ENCODE data around the gene IFIT5.
"Not testable (repeated sequence)": the region's sequence is repeated elsewhere in the genome, so short reads cannot be mapped to it uniquely, and the experiment has no call there.

The IFIT5 gene

GRCh38 chr10:89414146-89414878 is at the start of gene IFIT5:
Gene IFIT5 (plus strand): TSS chr10:89414568. CDS start chr10:89414799, 231 bp downstream.
- DNase-seq (ENCODE audit: low spot score): peak; percentile 72

- DNase-seq (ENCODE audit: low spot score): no peak
Measured at GRCh38 chr10:89367529-89367928, 46.8 kb upstream of the IFIT5 start.

GRCh38 chr10:89368129-89368528 is 46.2 kb upstream of the IFIT5 start:
- no peak for DNase-seq (ENCODE audit: low spot score)

- no peak for DNase-seq (ENCODE audit: low spot score)
Measured at GRCh38 chr10:89369156-89370105, 44.9 kb upstream of the IFIT5 start.

GRCh38 chr10:89371079-89371478 is 43.3 kb upstream of the IFIT5 start:
- no peak for DNase-seq (ENCODE audit: low spot score)

- DNase-seq (ENCODE audit: low spot score): no peak
Measured at GRCh38 chr10:89371987-89372386, 42.4 kb upstream of the IFIT5 start.

- peak; percentile 27 for DNase-seq (ENCODE audit: low spot score)
Measured at GRCh38 chr10:89373916-89374711, 40.3 kb upstream of the IFIT5 start.

GRCh38 chr10:89374713-89375141 is 39.6 kb upstream of the IFIT5 start:
- no peak for DNase-seq (ENCODE audit: low spot score)

GRCh38 chr10:89377705-89378637 is 36.4 kb upstream of the IFIT5 start, which contains the start of gene IFIT1B:
Gene IFIT1B (plus strand): TSS chr10:89378056. CDS start chr10:89378136, 80 bp downstream.
- no peak for DNase-seq (ENCODE audit: low spot score)

GRCh38 chr10:89379103-89379502 is 35.3 kb upstream of the IFIT5 start:
- DNase-seq (ENCODE audit: low spot score): no peak

GRCh38 chr10:89382757-89383156 is 31.6 kb upstream of the IFIT5 start:
- DNase-seq (ENCODE audit: low spot score): no peak

- no peak for DNase-seq (ENCODE audit: low spot score)
Measured at GRCh38 chr10:89384474-89385340, 29.7 kb upstream of the IFIT5 start.

GRCh38 chr10:89388806-89389205 is 25.6 kb upstream of the IFIT5 start:
- no peak for DNase-seq (ENCODE audit: low spot score)

- DNase-seq (ENCODE audit: low spot score): peak; percentile 28
Measured at GRCh38 chr10:89389254-89389653, 25.1 kb upstream of the IFIT5 start.

GRCh38 chr10:89390476-89391225 is 23.7 kb upstream of the IFIT5 start:
- no peak for DNase-seq (ENCODE audit: low spot score)

- DNase-seq (ENCODE audit: low spot score): not testable (repeated sequence)
Measured at GRCh38 chr10:89391226-89391576, 23.2 kb upstream of the IFIT5 start.

GRCh38 chr10:89391907-89392756 is 22.2 kb upstream of the IFIT5 start, which contains the start of gene IFIT1:
Gene IFIT1 (plus strand): TSS chr10:89392623. CDS start chr10:89392713, 90 bp downstream.
- peak; percentile 47 for DNase-seq (ENCODE audit: low spot score)

- peak; percentile 11 for DNase-seq (ENCODE audit: low spot score)
Measured at GRCh38 chr10:89392974-89393373, 21.4 kb upstream of the IFIT5 start.
